ENCODE measurements around the gene AMPH. TPM values are rescaled to one million over a fixed set of nuclear protein-coding genes. Genes with fewer than 3 reads are reported as not detected.
"Not testable (repeated sequence)": the region's sequence is repeated elsewhere in the genome, so short reads cannot be mapped to it uniquely, and the experiment has no call there.

Gene AMPH
- total RNA-seq, 1 experiment from 2014 or later: not detected

GRCh38 chr7:38341172-38341705 is 289.9 kb downstream of the AMPH start:
- H3K36me3 ChIP-seq (ENCODE audit: control insufficient read depth in 1 of 2, insufficient read depth in 2 of 2, low read length in 2 of 2); H3K4me3 ChIP-seq (replicated peaks in 1 of 2; ENCODE audit: low read depth in 1 of 2, low read length in 2 of 2); RAD21 ChIA-PET (ENCODE audit: low non-redundant PET in 1 of 2, low total read pairs in 2 of 2, uncharacterized antibody in 2 of 2, unreplicated experiment in 2 of 2); H3K79me2 ChIP-seq (ENCODE audit: insufficient read depth, low read length); H3K9me2 ChIP-seq (ENCODE audit: insufficient read depth); intact Hi-C loops (cut with micrococcal nuclease); BruUV-seq (replicated peaks); POLR2A ChIA-PET; DNase-seq (ENCODE audit: low read depth, low spot score); H3K27me3 ChIP-seq (ENCODE audit: insufficient read depth, low read length); H3K9me3 ChIP-seq (ENCODE audit: control insufficient read depth in 1 of 2, insufficient read depth in 1 of 2, low read depth in 1 of 2, low read length in 2 of 2); H4K20me1 ChIP-seq (ENCODE audit: insufficient read depth): not testable (repeated sequence)
- Histone ChIP-seq H3K4me2 (ENCODE audit: low read length) (peak overlapping the region; percentile 60), H2AFZ (ENCODE audit: low read depth, low read length, poor library complexity, severe bottlenecking) (peak overlapping the region; percentile 35), H3K4me1 (ENCODE audit: control insufficient read depth in 1 of 2, insufficient read depth in 2 of 2, low read length in 2 of 2) (peaks cover 9 to 20% of the 10 kb centered on the region in 2 experiments), H3K9ac (ENCODE audit: low read length) (0 out of 2 replicates have a peak overlapping the region, but pooled peaks have one; percentile 8), H3K27ac (ENCODE audit: low read depth, low read length) (peak overlapping the region; percentile 41; the same call in 1 of the 2 replicates)
- TF ChIP-seq EGR1 (IDR thresholded peaks at IDR 0.05; ENCODE audit: low read depth) (0 out of 2 replicates have a peak, but pooled peaks have one; percentile 34), CTCF (IDR thresholded peaks at IDR 0.05 in 2 of 3, conservative IDR thresholded peaks at IDR 0.05 in 1 of 3; ENCODE audit: borderline replicate concordance in 1 of 3, insufficient read depth in 1 of 3, low read depth in 2 of 3, low read length in 2 of 3) (peak; percentile 29 to 53 (median 49)), POLR2AphosphoS5 (IDR thresholded peaks at IDR 0.05; ENCODE audit: low read depth, low read length) (0 out of 2 replicates have a peak, but pooled peaks have one; percentile 35)
- CTCF ChIA-PET: interaction anchor here (0.9 to 2.3 kb wide), 7 partner anchors 10 to 126 kb away, joined by 3 to 10 read pairs (median 5); no protein-coding TSS in a partner anchor
- peak; percentile 93 for ATAC-seq

- no peak for DNase-seq (ENCODE audit: low read depth, low spot score)
- H3K36me3 ChIP-seq (ENCODE audit: control insufficient read depth in 1 of 2, insufficient read depth in 2 of 2, low read length in 2 of 2): no peaks in the 10 kb centered on the region
- no peaks in the 10 kb centered on the region for H3K9me2 ChIP-seq (ENCODE audit: insufficient read depth)
- no peaks in the 10 kb centered on the region for H3K79me2 ChIP-seq (ENCODE audit: insufficient read depth, low read length)
- H3K9me3 ChIP-seq (ENCODE audit: control insufficient read depth in 1 of 2, insufficient read depth in 1 of 2, low read depth in 1 of 2, low read length in 2 of 2): no peaks in the 10 kb centered on the region
- no peak for TF ChIP-seq ELF1 (IDR thresholded peaks at IDR 0.05; ENCODE audit: borderline replicate concordance, low read depth)
- no peak for TF ChIP-seq ZNF274 (IDR thresholded peaks at IDR 0.05; ENCODE audit: low read depth, low read length)
- TF ChIP-seq POLR2A (IDR thresholded peaks at IDR 0.05; ENCODE audit: borderline replicate concordance, extremely low read depth, insufficient read depth, insufficient read length): no peak
- TF ChIP-seq CEBPB (IDR thresholded peaks at IDR 0.05; ENCODE audit: low read depth): no peak
- no peak for TF ChIP-seq TCF7L2 (IDR thresholded peaks at IDR 0.05; ENCODE audit: borderline replicate concordance, extremely low read depth, insufficient read depth, insufficient read length)
- H3K27me3 ChIP-seq (ENCODE audit: insufficient read depth, low read length): no peaks in the 10 kb centered on the region
- no peak for ATAC-seq
- H3K9ac ChIP-seq (ENCODE audit: low read length): no peak overlapping the region
- CTCF ChIA-PET: interaction anchor here (0.7 to 2.3 kb wide), 4 partner anchors 9 to 24 kb away, joined by 3 to 10 read pairs (median 4); no protein-coding TSS in a partner anchor
- H3K27ac ChIP-seq (ENCODE audit: low read depth, low read length): no peak overlapping the region
- H4K20me1 ChIP-seq (ENCODE audit: insufficient read depth): no peaks in the 10 kb centered on the region
- H3K4me2 ChIP-seq (ENCODE audit: low read length): no peak overlapping the region
- H3K4me1 ChIP-seq (ENCODE audit: control insufficient read depth in 1 of 2, insufficient read depth in 2 of 2, low read length in 2 of 2): peaks cover 9 to 25% of the 10 kb centered on the region in 2 experiments
- POLR2A ChIA-PET: no interaction called here
- intact Hi-C loops (cut with micrococcal nuclease): loop anchor here (5.0 kb wide), 1 partner anchor 128 kb away; no protein-coding TSS in a partner anchor
- BruUV-seq (replicated peaks): no TSS peak
- no peak overlapping the region for H2AFZ ChIP-seq (ENCODE audit: low read depth, low read length, poor library complexity, severe bottlenecking)
- RAD21 ChIA-PET (ENCODE audit: low non-redundant PET in 1 of 2, low total read pairs in 2 of 2, uncharacterized antibody in 2 of 2, unreplicated experiment in 2 of 2): no interaction called here
- H3K4me3 ChIP-seq (replicated peaks in 1 of 2; ENCODE audit: low read depth in 1 of 2, low read length in 2 of 2): no peak overlapping the region
Observed at GRCh38 chr7:38339953-38340819, 291.0 kb downstream of the AMPH start.

- intact Hi-C loops (cut with micrococcal nuclease): loop anchor here (5.0 kb wide), 1 partner anchor 124 kb away; no protein-coding TSS in a partner anchor
- H2AFZ ChIP-seq (ENCODE audit: low read depth, low read length, poor library complexity, severe bottlenecking): peak overlapping the region; percentile 8
- POLR2A ChIA-PET: interaction anchor here (1.8 kb wide), 1 partner anchor 13 kb away, joined by 4 read pairs; no protein-coding TSS in a partner anchor
- H3K9ac ChIP-seq (ENCODE audit: low read length); H3K36me3 ChIP-seq (ENCODE audit: control insufficient read depth in 1 of 2, insufficient read depth in 2 of 2, low read length in 2 of 2); H3K79me2 ChIP-seq (ENCODE audit: insufficient read depth, low read length); H3K27me3 ChIP-seq (ENCODE audit: insufficient read depth, low read length); ATAC-seq; H4K20me1 ChIP-seq (ENCODE audit: insufficient read depth); H3K4me3 ChIP-seq (replicated peaks in 1 of 2; ENCODE audit: low read depth in 1 of 2, low read length in 2 of 2); H3K9me2 ChIP-seq (ENCODE audit: insufficient read depth); H3K27ac ChIP-seq (ENCODE audit: low read depth, low read length); DNase-seq (ENCODE audit: low read depth, low spot score); BruUV-seq (replicated peaks); H3K9me3 ChIP-seq (ENCODE audit: control insufficient read depth in 1 of 2, insufficient read depth in 1 of 2, low read depth in 1 of 2, low read length in 2 of 2); H3K4me2 ChIP-seq (ENCODE audit: low read length): not testable (repeated sequence)
- H3K4me1 ChIP-seq (ENCODE audit: control insufficient read depth in 1 of 2, insufficient read depth in 2 of 2, low read length in 2 of 2): peaks cover 7 to 27% of the 10 kb centered on the region in 2 experiments; a peak in 3 of 4 replicates
- RAD21 ChIA-PET (ENCODE audit: low non-redundant PET in 1 of 2, low total read pairs in 2 of 2, uncharacterized antibody in 2 of 2, unreplicated experiment in 2 of 2): interaction anchor here (0.6 to 1.5 kb wide), 5 partner anchors 8 to 120 kb away, joined by 3 to 4 read pairs (median 3); no protein-coding TSS in a partner anchor
- CTCF ChIA-PET: interaction anchor here (0.7 to 3.5 kb wide), 27 partner anchors 9 to 1103 kb away, joined by 3 to 49 read pairs (median 5); partner anchors contain the start of genes SFRP4 and STARD3NL
Observed at GRCh38 chr7:38336148-38336515, 295.0 kb downstream of the AMPH start.

All from HCT116 (cell line).